HepG2 (cell line): ENCODE results near the gene SPTBN4. TPM values are rescaled to one million over a fixed set of nuclear protein-coding genes. Genes with fewer than 3 reads are reported as not detected.

Experiments
- AGO1 ChIP-seq: fragments of 200-400 bp; formaldehyde crosslinking; IDR thresholded peaks from 2 replicates; pipeline ENCODE4 v1.6.1; 2017; ENCODE audit warnings: mild to moderate bottlenecking, low read depth, low read length, moderate library complexity; ENCODE audit not compliant: poor library complexity, severe bottlenecking
- BHLHE40 ChIP-seq: IDR thresholded peaks from 2 replicates; pipeline ENCODE4 v1.6.1; 2011; ENCODE audit warnings: low read length, improper control_type of control experiment
- CREM ChIP-seq, 2 experiments: sonication (generic) in 1 of 2; formaldehyde crosslinking in 1 of 2; IDR thresholded peaks; 2 replicates each; pipeline versions ENCODE4 v1.4.0 to v1.6.1; 2016 to 2020; ENCODE audit warnings: antibody characterized with exemption in 1 of 2, mild to moderate bottlenecking in 1 of 2, missing genetic modification reagents in 1 of 2
- E2F1 ChIP-seq: sonication (generic); formaldehyde crosslinking; IDR thresholded peaks from 2 replicates; pipeline ENCODE4 v1.5.0; 2020; ENCODE audit warnings: missing genetic modification reagents
- HDAC2 ChIP-seq: sonication (generic); formaldehyde crosslinking; IDR thresholded peaks from 2 replicates; pipeline ENCODE4 v1.4.0; 2020; ENCODE audit warnings: missing genetic modification reagents
- IKZF5 ChIP-seq: IDR thresholded peaks from 2 replicates; pipeline ENCODE4 v1.6.1; 2018; ENCODE audit warnings: missing genetic modification reagents, mild to moderate bottlenecking, missing compliant biosample characterization
- KLF16 ChIP-seq, 2 experiments: sonication (generic) in 1 of 2; formaldehyde crosslinking in 1 of 2; IDR thresholded peaks; 2 replicates each; pipeline versions ENCODE4 v1.6.1 to v1.8.0; 2016 to 2023; ENCODE audit warnings: missing genetic modification reagents in 2 of 2, missing compliant biosample characterization in 1 of 2
- MAF1 ChIP-seq: sonication (generic); formaldehyde crosslinking; IDR thresholded peaks from 2 replicates; pipeline ENCODE4 v1.5.0; 2020; ENCODE audit warnings: missing genetic modification reagents, borderline replicate concordance
- MAX ChIP-seq: IDR thresholded peaks from 2 replicates; pipeline ENCODE4 v1.6.1; 2012; ENCODE audit warnings: inconsistent platforms
- PAXIP1 ChIP-seq: sonication (generic); formaldehyde crosslinking; conservative IDR thresholded peaks from 2 replicates; pipeline ENCODE4 v1.4.0; 2020; ENCODE audit warnings: mild to moderate bottlenecking, missing genetic modification reagents, moderate library complexity
- PHB2 ChIP-seq: fragments of 450-650 bp; IDR thresholded peaks from 2 replicates; pipeline ENCODE4 v1.6.1; 2018; ENCODE audit not compliant: partially characterized antibody
- POGZ ChIP-seq: sonication (generic); formaldehyde crosslinking; IDR thresholded peaks from 2 replicates; pipeline ENCODE4 v1.4.0; 2020; ENCODE audit warnings: mild to moderate bottlenecking, missing genetic modification reagents
- TCF12 ChIP-seq, 2 experiments: fragments of 450-650 bp in 1 of 2; sonication (generic) in 1 of 2; formaldehyde crosslinking in 1 of 2; IDR thresholded peaks; 2 replicates each; pipeline versions ENCODE4 v1.6.1 to v1.8.0; 2017 to 2022; ENCODE audit warnings: antibody characterized with exemption in 1 of 2, mild to moderate bottlenecking in 1 of 2, missing genetic modification reagents in 1 of 2, moderate library complexity in 1 of 2
- U2AF2 ChIP-seq: fragments of 200-400 bp; formaldehyde crosslinking; IDR thresholded peaks from 2 replicates; pipeline ENCODE4 v1.6.1; 2017; ENCODE audit warnings: low read depth, mild to moderate bottlenecking, low read length
- ZC3H4 ChIP-seq: sonication (generic); formaldehyde crosslinking; IDR thresholded peaks from 2 replicates; pipeline ENCODE4 v1.4.0; 2020; ENCODE audit warnings: missing genetic modification reagents, borderline replicate concordance
- ZEB1 ChIP-seq: IDR thresholded peaks from 2 replicates; pipeline ENCODE4 v1.6.1; 2012; ENCODE audit warnings: mild to moderate bottlenecking, low read depth, inconsistent platforms; ENCODE audit not compliant: insufficient replicate concordance
- ZMYM4 ChIP-seq: sonication (generic); formaldehyde crosslinking; IDR thresholded peaks from 2 replicates; pipeline ENCODE4 v1.8.1; 2023; ENCODE audit warnings: mild to moderate bottlenecking, missing genetic modification reagents
- ZNF350 ChIP-seq: sonication (generic); formaldehyde crosslinking; IDR thresholded peaks from 2 replicates; pipeline ENCODE4 v1.4.0; 2020; ENCODE audit warnings: mild to moderate bottlenecking, low read depth, missing genetic modification reagents, borderline replicate concordance
- ZNF562 ChIP-seq: sonication (generic); formaldehyde crosslinking; IDR thresholded peaks from 2 replicates; pipeline ENCODE4 v1.8.0; 2022; ENCODE audit warnings: missing genetic modification reagents, borderline replicate concordance
- ZNF614 ChIP-seq: IDR thresholded peaks from 2 replicates; pipeline ENCODE4 v1.6.1; 2018; ENCODE audit warnings: missing biosample characterization, missing genetic modification reagents, inconsistent platforms, borderline replicate concordance
- ZNF710 ChIP-seq: sonication (generic); formaldehyde crosslinking; IDR thresholded peaks from 2 replicates; pipeline ENCODE4 v1.5.0; 2020; ENCODE audit warnings: mild to moderate bottlenecking, missing genetic modification reagents, borderline replicate concordance
- polyA plus RNA-seq, 8 experiments: library from polyadenylated mRNA; depleted of rRNA in 3 of 8; stranded (reverse) in 7 of 8; unstranded in 1 of 8; fragments of >200 nt; fragmentation: Illumina TruSeq in 4 of 8; extraction: Trizol in 4 of 8; gene quantifications; 2 replicates each; pipeline versions ENCODE4 v1.2.1 to v1.2.3, GENCODE V29; 2011 to 2016; ENCODE audit warnings: low read depth in 4 of 8, missing spikeins in 1 of 8, mixed read lengths in 1 of 8; ENCODE audit not compliant: insufficient read depth in 1 of 8
- total RNA-seq, 5 experiments: library from RNA; depleted of rRNA; stranded (reverse); fragments of >200 nt; fragmentation: Illumina TruSeq; extraction: Trizol; gene quantifications; 2 replicates each; pipeline ENCODE4 v1.2.3, GENCODE V29; 2016; ENCODE audit warnings: low read depth in 1 of 5

The SPTBN4 gene
- total and polyA plus RNA-seq, 2 of the 13 experiments (the other 11 are each of a cell fraction or from before 2014, with no cell fraction given): 0.11 TPM

GRCh38 chr19:40461669-40462221 is 5.1 kb upstream of the SPTBN4 start (continued):
- peak; percentile 79; the same call in 1 of the 2 replicates for TF ChIP-seq ZNF710 (CRISPR knock-in tag)
- 0 out of 2 replicates have a peak, but pooled peaks have one; percentile 24 for TF ChIP-seq POGZ (CRISPR knock-in tag)
- peak; percentile 25; the same call in 1 of the 2 replicates for TF ChIP-seq ZNF350 (CRISPR knock-in tag)
- TF ChIP-seq BHLHE40: peak; percentile 53; the same call in 1 of the 2 replicates
- TF ChIP-seq ZC3H4 (CRISPR knock-in tag): no peak
- TF ChIP-seq HDAC2 (CRISPR knock-in tag): peak; percentile 66; the same call in 1 of the 2 replicates
- TF ChIP-seq AGO1: no peak
- TF ChIP-seq ZMYM4 (CRISPR knock-in tag): peak; percentile 22; the same call in 1 of the 2 replicates
- no peak for TF ChIP-seq U2AF2
- TF ChIP-seq PHB2: no peak
- no peak for TF ChIP-seq KLF16 (CRISPR knock-in tag; IDR thresholded peaks at IDR 0.05)
- TF ChIP-seq CREM (IDR thresholded peaks at IDR 0.05): peak; percentile 28; the same call in 1 of the 2 replicates
- TF ChIP-seq CREM (CRISPR knock-in tag; IDR thresholded peaks at IDR 0.05): no peak
- no peak for TF ChIP-seq E2F1
- no peak for TF ChIP-seq ZEB1
- TF ChIP-seq PAXIP1: peak; percentile 89
- TF ChIP-seq MAF1 (CRISPR knock-in tag): no peak
- no peak for TF ChIP-seq TCF12 (IDR thresholded peaks at IDR 0.05)
- TF ChIP-seq TCF12 (CRISPR knock-in tag; IDR thresholded peaks at IDR 0.05): peak; percentile 52; the same call in 1 of the 2 replicates
- no peak for TF ChIP-seq IKZF5 (CRISPR knock-in tag)
- TF ChIP-seq MAX: peak; percentile 70
- no peak for TF ChIP-seq ZNF614
- TF ChIP-seq ZNF562 (CRISPR knock-in tag): no peak
